Spinal cord (tissue), 10 donors: Measurements from ENCODE around the gene ZNF716. TPM values are rescaled to one million over a fixed set of nuclear protein-coding genes. Genes with fewer than 3 reads are reported as not detected.
"Not testable (repeated sequence)": the region's sequence is repeated elsewhere in the genome, so short reads cannot be mapped to it uniquely, and the experiment has no call there.

Experiments used
- DNase-seq, 6 donors: peaks; one replicate each; pipeline versions ENCODE4 v3.0.0 to v3.0.0-alpha.2; 2013 to 2015; ENCODE audit warnings: low spot score in 6 of 6, low read depth in 4 of 6
- H3K27ac ChIP-seq: one replicate; pipeline ENCODE4 v1.5.1; 2013; ENCODE audit warnings: low read depth, low read length, control low read depth
- H3K27me3 ChIP-seq: one replicate; pipeline ENCODE4 v1.6.1; 2013; ENCODE audit warnings: low read length; ENCODE audit not compliant: control insufficient read depth, insufficient read depth
- H3K36me3 ChIP-seq: one replicate; pipeline ENCODE4 v1.6.1; 2013; ENCODE audit warnings: low read length; ENCODE audit not compliant: control insufficient read depth, insufficient read depth
- H3K4me1 ChIP-seq: one replicate; pipeline ENCODE4 v1.6.1; 2013; ENCODE audit warnings: low read length; ENCODE audit not compliant: control insufficient read depth, insufficient read depth
- H3K4me3 ChIP-seq: one replicate; pipeline ENCODE4 v1.5.1; 2013; ENCODE audit warnings: low read depth, low read length, control low read depth
- H3K9me3 ChIP-seq: one replicate; pipeline ENCODE4 v1.6.1; 2013; ENCODE audit warnings: low read length; ENCODE audit not compliant: control insufficient read depth, insufficient read depth
- WGBS: methylation state at CpG from one replicate; pipeline ENCODE4 v1.1.5; 2013; ENCODE audit warnings: missing lambda C conversion rate; ENCODE audit not compliant: insufficient coverage; 5-methylcytosine and 5-hydroxymethylcytosine counted together
- long read RNA-seq, 4 donors: transcript quantifications; one replicate each; lab custom pipeline, GENCODE V29; 2026
- polyA plus RNA-seq, 2 donors: library from polyadenylated mRNA; unstranded; fragments of 120-200 nt; gene quantifications; one replicate each; pipeline ENCODE4 v1.2.1, GENCODE V29; 2013; ENCODE audit not compliant: insufficient read length in 2 of 2
- total RNA-seq, 2 donors: library from RNA; depleted of rRNA in 1 of 2; stranded (reverse); fragments of 120-200 nt in 1 of 2; fragments of >200 nt in 1 of 2; gene quantifications; one replicate each; pipeline versions ENCODE4 v1.2.3 to v1.2.4, GENCODE V29; 2013 to 2014
- donor health status: healthy.

Gene ZNF716
- not detected for total RNA-seq
- under 1 TPM; 0.08 to 0.11 TPM for polyA plus RNA-seq
- long read RNA-seq, donor 1: 0 reads
- long read RNA-seq, donor 2: 0 reads
- long read RNA-seq, donor 3: 0 reads
- long read RNA-seq, donor 4: 0 reads

GRCh38 chr7:57449904-57450303 lies at the start of gene ZNF716:
Gene ZNF716 (plus strand): TSS chr7:57450177. CDS start chr7:57450289, 112 bp downstream.
- no peak for DNase-seq
- Histone ChIP-seq H3K36me3 (no peaks in the 10 kb centered on the region), H3K4me1 (no peaks in the 10 kb centered on the region), H3K4me3 (no peak within 1 kb of the TSS), H3K27me3 (no peaks in the 10 kb centered on the region), H3K27ac (no peak within 1 kb of the TSS), H3K9me3 (peaks cover 3% of the 10 kb centered on the region)
- WGBS: 92% methylated on average over 10 of the region's 10 CpGs

DNA sequence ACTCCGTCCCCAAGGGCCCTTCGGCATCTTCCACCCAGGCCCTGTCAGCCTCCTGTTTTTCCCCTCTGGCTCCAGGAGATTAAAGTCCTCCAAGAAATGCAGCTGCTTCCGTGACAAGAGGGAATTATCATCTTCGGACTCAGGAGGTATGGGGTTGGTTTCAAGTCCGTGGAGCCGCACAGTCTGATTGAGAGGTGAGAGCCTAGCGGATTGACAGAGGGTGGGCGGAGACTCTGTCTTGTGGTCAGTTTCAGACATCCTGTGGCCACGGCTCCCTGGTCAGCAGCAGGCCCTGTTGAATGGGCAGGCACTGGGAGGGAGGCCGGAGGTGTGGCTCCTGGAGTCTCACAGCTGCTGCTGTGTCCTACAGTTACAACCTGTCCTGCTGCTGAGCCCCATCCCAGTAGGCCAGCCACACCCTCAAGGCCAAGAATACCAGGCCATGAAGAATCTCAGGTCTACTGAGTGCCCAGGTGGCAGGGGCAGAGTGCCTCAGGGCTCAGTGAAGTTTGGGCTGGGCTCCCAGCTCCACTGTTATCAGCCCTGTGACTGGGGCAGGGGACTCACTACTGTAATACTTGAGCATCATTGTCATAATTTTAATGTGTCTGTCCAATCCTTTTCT lies 49.3 kb upstream of the ZNF716 start:
- no peaks in the 10 kb centered on the region for H3K27me3 ChIP-seq
- peaks cover 6% of the 10 kb centered on the region for H3K9me3 ChIP-seq
- DNase-seq: no peak
- no peaks in the 10 kb centered on the region for H3K4me1 ChIP-seq
- no peaks in the 10 kb centered on the region for H3K36me3 ChIP-seq
- WGBS: 77% methylated on average over 8 of the region's 10 CpGs
- no peak overlapping the region for H3K4me3 ChIP-seq
- no peak overlapping the region for H3K27ac ChIP-seq

GRCh38 chr7:57403051-57403450 lies 46.9 kb upstream of the ZNF716 start:
- not testable (repeated sequence) for H3K36me3 ChIP-seq, DNase-seq, H3K4me1 ChIP-seq, H3K27me3 ChIP-seq, H3K9me3 ChIP-seq, H3K4me3 ChIP-seq, H3K27ac ChIP-seq
- 84% methylated on average over 10 of the region's 16 CpGs for WGBS

- Histone ChIP-seq H3K9me3 (peaks cover 5% of the 10 kb centered on the region), H3K4me3 (no peak overlapping the region), H3K27ac (no peak overlapping the region), H3K27me3 (no peaks in the 10 kb centered on the region), H3K4me1 (no peaks in the 10 kb centered on the region), H3K36me3 (no peaks in the 10 kb centered on the region)
- WGBS: 35% methylated on average over 36 of the region's 36 CpGs
- DNase-seq: no peak
Measured at GRCh38 chr7:57403601-57404342, 46.2 kb upstream of the ZNF716 start.

- H3K4me3 ChIP-seq: no peak overlapping the region
- WGBS: 31% methylated on average over 38 of the region's 38 CpGs
Measured at GRCh38 chr7:57404343-57404966, 45.5 kb upstream of the ZNF716 start.

GRCh38 chr7:57404967-57405421 lies 45.0 kb upstream of the ZNF716 start:
- Histone ChIP-seq H3K4me3 (no peak overlapping the region), H3K36me3 (no peaks in the 10 kb centered on the region), H3K27ac (no peak overlapping the region)

More at GRCh38 chr7:57404343-57404966, 45.5 kb upstream of the ZNF716 start:
- H3K36me3 ChIP-seq: no peaks in the 10 kb centered on the region
- H3K4me1 ChIP-seq: no peaks in the 10 kb centered on the region
- DNase-seq: no peak
- peaks cover 5% of the 10 kb centered on the region for H3K9me3 ChIP-seq
- H3K27ac ChIP-seq: no peak overlapping the region
- no peaks in the 10 kb centered on the region for H3K27me3 ChIP-seq

GRCh38 chr7:57407125-57407524 lies 42.9 kb upstream of the ZNF716 start:
- no peak for DNase-seq
- Histone ChIP-seq H3K27me3 (no peaks in the 10 kb centered on the region), H3K9me3 (peaks cover 2% of the 10 kb centered on the region), H3K36me3 (no peaks in the 10 kb centered on the region), H3K4me1 (no peaks in the 10 kb centered on the region), H3K27ac (no peak overlapping the region), H3K4me3 (no peak overlapping the region)
- 40% methylated on average over 1 of the region's 7 CpGs for WGBS

More at GRCh38 chr7:57404967-57405421, 45.0 kb upstream of the ZNF716 start:
- Histone ChIP-seq H3K4me1 (no peaks in the 10 kb centered on the region), H3K9me3 (peaks cover 5% of the 10 kb centered on the region), H3K27me3 (no peaks in the 10 kb centered on the region)
- 38% methylated on average over 18 of the region's 24 CpGs for WGBS
- DNase-seq: no peak

DNA sequence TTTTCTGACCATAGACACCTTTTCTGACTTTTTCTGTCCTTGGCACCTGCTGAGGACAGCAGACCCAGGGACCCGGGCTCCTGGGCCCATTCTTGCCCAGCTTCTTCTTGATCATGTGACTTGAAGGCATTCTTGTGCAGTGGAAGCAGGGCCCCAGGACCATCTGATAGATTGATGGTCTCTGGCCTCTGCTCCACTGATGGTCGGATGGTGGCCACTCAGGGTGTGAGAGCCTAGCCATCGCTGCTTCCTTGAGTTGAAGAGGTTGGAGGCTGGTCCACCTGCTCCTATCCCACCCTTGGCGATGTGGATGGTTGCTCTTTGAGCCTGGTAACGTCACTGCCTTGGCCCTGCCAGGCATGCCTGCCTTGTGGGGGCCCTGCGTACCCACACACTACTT lies 37.8 kb upstream of the ZNF716 start:
- DNase-seq: no peak
- Histone ChIP-seq H3K36me3 (no peaks in the 10 kb centered on the region), H3K4me1 (no peaks in the 10 kb centered on the region), H3K9me3 (no peaks in the 10 kb centered on the region), H3K4me3 (no peak overlapping the region), H3K27me3 (no peaks in the 10 kb centered on the region), H3K27ac (no peak overlapping the region)
- WGBS: 58% methylated on average over 4 of the region's 6 CpGs

DNA sequence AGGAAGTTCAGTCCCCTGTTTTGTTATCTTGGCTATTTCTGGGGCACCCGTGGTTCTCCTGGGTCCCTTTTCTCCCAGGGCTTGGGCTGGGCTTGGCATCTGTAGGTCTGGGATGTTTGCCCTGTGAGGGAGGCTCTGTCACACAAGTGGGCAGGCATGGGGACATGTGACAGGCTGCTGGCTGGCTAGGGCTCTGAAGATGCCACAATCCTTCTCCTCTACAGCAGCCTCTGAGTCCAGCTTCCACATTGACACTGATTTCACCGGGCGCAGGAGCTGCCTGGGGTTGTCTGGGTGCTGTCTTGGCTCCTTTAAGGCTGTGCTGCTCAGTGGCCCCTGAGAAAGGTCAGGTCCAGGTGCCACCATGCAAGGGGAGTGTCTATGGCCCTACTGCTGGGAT lies 37.4 kb upstream of the ZNF716 start:
- no peak overlapping the region for H3K4me3 ChIP-seq
- no peak overlapping the region for H3K27ac ChIP-seq
- no peak for DNase-seq
- no peaks in the 10 kb centered on the region for H3K9me3 ChIP-seq
- H3K27me3 ChIP-seq: no peaks in the 10 kb centered on the region
- H3K4me1 ChIP-seq: no peaks in the 10 kb centered on the region
- WGBS: 66% methylated on average over 3 of the region's 3 CpGs
- no peaks in the 10 kb centered on the region for H3K36me3 ChIP-seq
